Keratinocyte (primary cell): Measurements from ENCODE around the gene CYP3A4.

Experiments used
- EZH2 ChIP-seq: IDR thresholded peaks from one replicate; pipeline ENCODE4 v1.6.1; 2012; ENCODE audit warnings: inconsistent platforms, mild to moderate bottlenecking, low read length, moderate library complexity
- TF ChIP-seq, protein P1 (sequence below), 3 experiments: IDR thresholded peaks in 1 of 3; conservative IDR thresholded peaks in 1 of 3; optimal IDR thresholded peaks in 1 of 3; 2 replicates in 2 of 3; 3 replicates in 1 of 3; pipeline versions ENCODE3 to v1.5.1; 2011; ENCODE audit warnings: low read length in 3 of 3, mild to moderate bottlenecking in 3 of 3, moderate library complexity in 2 of 3, control low read depth in 1 of 3, inconsistent platforms in 1 of 3; ENCODE audit not compliant: insufficient read depth in 2 of 3; ENCODE audit errors: extremely low read depth in 1 of 3

DNA sequence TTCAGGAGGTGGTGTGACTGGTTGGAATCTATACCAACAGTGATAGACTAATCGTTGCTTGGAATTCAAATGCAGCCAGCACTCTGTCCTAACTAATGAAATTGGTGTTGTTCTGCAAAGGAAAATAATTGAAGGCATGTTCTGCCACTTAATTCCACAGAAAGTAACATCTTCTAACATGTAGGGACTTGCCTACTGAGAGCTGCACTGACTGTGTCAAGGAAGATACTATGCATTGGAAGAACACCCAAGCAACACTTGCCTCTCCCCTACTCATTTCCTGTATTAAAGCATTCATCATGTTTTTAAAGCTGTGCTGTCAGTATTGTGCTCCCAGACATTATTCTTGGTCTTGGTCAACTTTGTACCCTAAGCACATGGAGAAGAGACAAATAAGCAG is 46.3 kb downstream of the CYP3A4 start:
- TF ChIP-seq, protein P1, sequence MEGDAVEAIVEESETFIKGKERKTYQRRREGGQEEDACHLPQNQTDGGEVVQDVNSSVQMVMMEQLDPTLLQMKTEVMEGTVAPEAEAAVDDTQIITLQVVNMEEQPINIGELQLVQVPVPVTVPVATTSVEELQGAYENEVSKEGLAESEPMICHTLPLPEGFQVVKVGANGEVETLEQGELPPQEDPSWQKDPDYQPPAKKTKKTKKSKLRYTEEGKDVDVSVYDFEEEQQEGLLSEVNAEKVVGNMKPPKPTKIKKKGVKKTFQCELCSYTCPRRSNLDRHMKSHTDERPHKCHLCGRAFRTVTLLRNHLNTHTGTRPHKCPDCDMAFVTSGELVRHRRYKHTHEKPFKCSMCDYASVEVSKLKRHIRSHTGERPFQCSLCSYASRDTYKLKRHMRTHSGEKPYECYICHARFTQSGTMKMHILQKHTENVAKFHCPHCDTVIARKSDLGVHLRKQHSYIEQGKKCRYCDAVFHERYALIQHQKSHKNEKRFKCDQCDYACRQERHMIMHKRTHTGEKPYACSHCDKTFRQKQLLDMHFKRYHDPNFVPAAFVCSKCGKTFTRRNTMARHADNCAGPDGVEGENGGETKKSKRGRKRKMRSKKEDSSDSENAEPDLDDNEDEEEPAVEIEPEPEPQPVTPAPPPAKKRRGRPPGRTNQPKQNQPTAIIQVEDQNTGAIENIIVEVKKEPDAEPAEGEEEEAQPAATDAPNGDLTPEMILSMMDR (optimal IDR thresholded peaks at IDR 0.05 in 1 of 3, IDR thresholded peaks at IDR 0.05 in 1 of 3, conservative IDR thresholded peaks at IDR 0.05 in 1 of 3; ENCODE audit: extremely low read depth in 1 of 3, insufficient read depth in 2 of 3, low read length in 3 of 3) = no peak
- TF ChIP-seq EZH2 = no peak
